ENCODE data around the gene RIPK4. TPM values are rescaled to one million over a fixed set of nuclear protein-coding genes. Genes with fewer than 3 reads are reported as not detected.

RIPK4 gene
- total RNA-seq, 1 donor from 2014 or later, result 13.7 TPM

GRCh38 chr21:41737651-41738324 lies 29.1 kb downstream of the RIPK4 start:
- no peak for DNase-seq (ENCODE audit: extremely low spot score, unreplicated experiment)
- Mint-ChIP-seq H3K27ac (no peak overlapping the region), H3K27me3 (no peaks in the 10 kb centered on the region), H3K36me3 (peaks cover 45% of the 10 kb centered on the region), H3K9me3 (peaks cover 15% of the 10 kb centered on the region), H3K4me3 (no peak overlapping the region), H3K4me1 (ENCODE audit: unreplicated experiment) (no peaks in the 10 kb centered on the region)
- TF ChIP-seq, protein P1, sequence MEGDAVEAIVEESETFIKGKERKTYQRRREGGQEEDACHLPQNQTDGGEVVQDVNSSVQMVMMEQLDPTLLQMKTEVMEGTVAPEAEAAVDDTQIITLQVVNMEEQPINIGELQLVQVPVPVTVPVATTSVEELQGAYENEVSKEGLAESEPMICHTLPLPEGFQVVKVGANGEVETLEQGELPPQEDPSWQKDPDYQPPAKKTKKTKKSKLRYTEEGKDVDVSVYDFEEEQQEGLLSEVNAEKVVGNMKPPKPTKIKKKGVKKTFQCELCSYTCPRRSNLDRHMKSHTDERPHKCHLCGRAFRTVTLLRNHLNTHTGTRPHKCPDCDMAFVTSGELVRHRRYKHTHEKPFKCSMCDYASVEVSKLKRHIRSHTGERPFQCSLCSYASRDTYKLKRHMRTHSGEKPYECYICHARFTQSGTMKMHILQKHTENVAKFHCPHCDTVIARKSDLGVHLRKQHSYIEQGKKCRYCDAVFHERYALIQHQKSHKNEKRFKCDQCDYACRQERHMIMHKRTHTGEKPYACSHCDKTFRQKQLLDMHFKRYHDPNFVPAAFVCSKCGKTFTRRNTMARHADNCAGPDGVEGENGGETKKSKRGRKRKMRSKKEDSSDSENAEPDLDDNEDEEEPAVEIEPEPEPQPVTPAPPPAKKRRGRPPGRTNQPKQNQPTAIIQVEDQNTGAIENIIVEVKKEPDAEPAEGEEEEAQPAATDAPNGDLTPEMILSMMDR (conservative IDR thresholded peaks at IDR 0.05), result no peak

DNA sequence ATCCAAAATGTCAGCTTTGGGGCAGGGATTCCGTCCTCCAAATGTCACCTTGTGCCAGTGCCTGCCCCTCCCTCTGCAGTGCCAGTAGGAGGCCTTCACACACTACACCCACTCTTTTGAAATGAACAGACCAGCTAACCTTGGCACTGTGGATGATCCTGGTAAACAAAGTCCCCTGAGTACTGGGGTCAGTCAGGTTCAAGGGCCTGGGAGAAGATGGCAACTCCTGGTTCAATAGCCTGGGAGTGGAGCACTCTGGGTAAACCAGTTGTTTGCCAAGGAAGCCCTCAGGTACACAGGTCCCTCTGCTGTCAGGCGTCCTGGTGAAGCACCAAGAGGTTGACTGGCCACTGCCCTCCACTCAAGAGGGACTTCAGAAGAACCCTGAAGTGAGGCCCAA lies 30.4 kb downstream of the RIPK4 start:
- Mint-ChIP-seq H3K27ac (no peak overlapping the region), H3K9me3 (peaks cover 23% of the 10 kb centered on the region), H3K27me3 (no peaks in the 10 kb centered on the region), H3K36me3 (peaks cover 39% of the 10 kb centered on the region), H3K4me1 (ENCODE audit: unreplicated experiment) (no peaks in the 10 kb centered on the region), H3K4me3 (no peak overlapping the region)
- no peak for DNase-seq (ENCODE audit: extremely low spot score, unreplicated experiment)
- TF ChIP-seq, protein P1 (conservative IDR thresholded peaks at IDR 0.05), result no peak

DNA sequence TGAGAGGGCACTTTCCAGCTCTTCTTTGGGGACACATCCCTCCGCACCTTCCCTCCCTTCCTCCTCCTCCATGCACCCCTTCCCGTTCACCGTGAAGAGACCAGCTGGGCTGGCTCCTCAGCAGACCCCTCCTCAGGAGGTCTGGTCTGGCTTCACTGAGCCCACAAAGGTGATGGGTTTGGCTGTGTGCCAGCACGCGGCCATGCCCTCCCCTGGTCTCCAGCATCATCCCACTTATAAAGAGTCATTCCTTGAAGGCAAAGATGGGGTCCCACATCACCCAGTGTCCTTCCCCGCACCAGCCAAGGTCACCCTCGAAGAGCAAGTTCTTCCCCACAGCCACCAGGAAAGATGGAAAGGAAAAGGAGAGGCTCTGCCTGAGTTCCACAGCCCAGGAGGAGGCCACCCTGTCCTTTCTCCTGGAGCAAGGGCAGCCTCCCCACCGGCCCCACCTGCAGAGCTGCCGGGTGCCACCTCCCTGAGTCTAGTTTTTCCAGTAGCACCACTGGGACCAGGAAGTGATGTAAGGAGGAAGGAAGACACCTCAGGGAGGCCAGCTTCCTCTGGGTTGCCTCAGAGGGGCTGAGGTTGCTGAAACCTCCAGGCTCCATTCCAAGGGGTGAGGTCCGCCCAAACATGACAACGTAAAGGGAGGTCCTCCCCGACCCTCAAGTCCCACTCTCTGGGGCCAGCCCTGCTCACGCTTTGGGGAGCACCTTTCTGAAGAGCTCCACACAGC lies 32.7 kb downstream of the RIPK4 start:
- Mint-ChIP-seq H3K4me3 (peak overlapping the region; percentile 18), H3K9me3 (peaks cover 27% of the 10 kb centered on the region), H3K36me3 (peaks cover 27% of the 10 kb centered on the region), H3K4me1 (ENCODE audit: unreplicated experiment) (peaks cover 8% of the 10 kb centered on the region), H3K27me3 (no peaks in the 10 kb centered on the region), H3K27ac (peak overlapping the region; percentile 63)
- DNase-seq (ENCODE audit: extremely low spot score, unreplicated experiment), result no peak
- TF ChIP-seq, protein P1 (conservative IDR thresholded peaks at IDR 0.05), result no peak

GRCh38 chr21:41731081-41731480 lies 35.8 kb downstream of the RIPK4 start:
- Mint-ChIP-seq H3K27ac (no peak overlapping the region), H3K9me3 (peaks cover 12% of the 10 kb centered on the region), H3K4me3 (no peak overlapping the region), H3K36me3 (peaks cover 3% of the 10 kb centered on the region), H3K4me1 (ENCODE audit: unreplicated experiment) (peaks cover 17% of the 10 kb centered on the region), H3K27me3 (no peaks in the 10 kb centered on the region)
- no peak for DNase-seq (ENCODE audit: extremely low spot score, unreplicated experiment)
- TF ChIP-seq, protein P1 (conservative IDR thresholded peaks at IDR 0.05), result no peak

DNA sequence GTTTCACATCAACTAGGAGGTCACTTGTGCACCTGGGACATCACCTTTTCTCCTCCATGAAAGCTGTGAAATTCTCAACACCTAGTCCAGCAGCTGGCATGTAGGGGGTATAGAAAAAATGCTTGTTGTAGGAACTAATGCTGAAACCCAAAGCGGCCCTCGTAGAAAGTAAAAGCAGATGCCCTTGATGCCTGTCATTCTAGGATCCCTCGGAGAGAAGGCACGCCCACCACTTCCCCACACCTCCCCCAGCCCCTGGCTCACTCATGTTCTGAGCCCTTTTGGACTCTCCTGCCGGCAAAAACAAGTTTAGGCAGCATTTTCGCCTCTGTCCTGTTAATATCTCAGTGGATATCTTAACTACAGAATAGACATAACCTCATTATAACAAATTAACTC lies 36.5 kb downstream of the RIPK4 start:
- Mint-ChIP-seq H3K9me3 (peaks cover 12% of the 10 kb centered on the region), H3K36me3 (no peaks in the 10 kb centered on the region), H3K4me1 (ENCODE audit: unreplicated experiment) (peaks cover 17% of the 10 kb centered on the region), H3K27me3 (no peaks in the 10 kb centered on the region), H3K27ac (peak overlapping the region; percentile 57), H3K4me3 (no peak overlapping the region)
- TF ChIP-seq, protein P1 (conservative IDR thresholded peaks at IDR 0.05), result no peak
- DNase-seq (ENCODE audit: extremely low spot score, unreplicated experiment), result no peak

Measured in type B pancreatic cell (in vitro differentiated cells).